Heart right ventricle (tissue), 16 donors: ENCODE results near the gene TRIM2. TPM values are rescaled to one million over a fixed set of nuclear protein-coding genes. Genes with fewer than 3 reads are reported as not detected.

Experiments used
- ATAC-seq, 8 donors: fragments of 200-7000 bp; cut with Tn5 transposase; one replicate each; pipeline ENCODE4 v1.9.1; 2020; ENCODE audit warnings: mild to moderate bottlenecking in 8 of 8, moderate library complexity in 8 of 8, moderate number of reproducible peaks in 1 of 8
- DNase-seq, 2 donors: peaks; one replicate each; pipeline ENCODE4 v3.0.0-alpha.2; 2020
- H3K27ac ChIP-seq, 10 donors: fragments of 200-600 bp; sonication (generic) in 2 of 10; one replicate each; pipeline versions ENCODE4 v1.5.0 to v1.8.0; 2020 to 2022; ENCODE audit warnings: mild to moderate bottlenecking in 3 of 10
- H3K27me3 ChIP-seq, 7 donors: fragments of 200-600 bp; one replicate each; pipeline ENCODE4 v1.8.0; 2021 to 2022; ENCODE audit warnings: mild to moderate bottlenecking in 2 of 7
- H3K36me3 ChIP-seq, 9 donors: fragments of 200-600 bp; sonication (generic) in 1 of 9; one replicate each; pipeline versions ENCODE4 v1.5.0 to v1.8.0; 2020 to 2022; ENCODE audit warnings: mild to moderate bottlenecking in 2 of 9
- H3K4me1 ChIP-seq, 9 donors: fragments of 200-600 bp; sonication (generic) in 1 of 9; one replicate each; pipeline versions ENCODE4 v1.5.0 to v1.8.0; 2020 to 2022; ENCODE audit warnings: mild to moderate bottlenecking in 4 of 9
- H3K4me3 ChIP-seq, 10 donors: fragments of 200-600 bp; sonication (generic) in 2 of 10; one replicate each; pipeline versions ENCODE4 v1.5.0 to v1.8.0; 2020 to 2022; ENCODE audit warnings: mild to moderate bottlenecking in 7 of 10, moderate library complexity in 2 of 10
- H3K9me3 ChIP-seq, 11 donors: fragments of 200-600 bp in 10 of 11; sonication (generic) in 2 of 11; one replicate each; pipeline versions ENCODE4 v1.5.0 to v1.8.0; 2013 to 2022; ENCODE audit warnings: mild to moderate bottlenecking in 2 of 11, control low read depth in 1 of 11, moderate library complexity in 1 of 11
- WGBS, 2 donors: extraction: QIAGEN DNeasy Blood & Tissue Kit; methylation state at CpG; one replicate each; pipeline ENCODE4 v1.1.7; 2013; ENCODE audit warnings: inconsistent platforms in 1 of 2; 5-methylcytosine and 5-hydroxymethylcytosine counted together
- intact Hi-C, 10 donors: fragments of 100-400 bp; cut with DNase I; formaldehyde crosslinking; loops; one replicate each; pipeline versions ENCODE4 v1.11.1 to v1.14.2; 2022
- polyA plus RNA-seq, 2 donors: library from polyadenylated mRNA; stranded (reverse); fragments of 200-250 nt; gene quantifications; one replicate each; pipeline ENCODE4 v1.2.3, GENCODE V29; 2013
- total RNA-seq, 10 donors: library from RNA; stranded (reverse); fragmentation: NEBNext Ultra II Directional in 3 of 10; extraction: Animal tissue kit (Norgen Biotek cat#: 25700) in 3 of 10; gene quantifications; one replicate each; pipeline versions ENCODE4 v1.2.1 to v1.2.4, GENCODE V29; 2021 to 2023
- TF ChIP-seq, protein P1 (sequence below), 9 donors: fragments of 200-600 bp; sonication (generic) in 2 of 9; IDR thresholded peaks; one replicate each; pipeline versions ENCODE4 v1.5.0 to v1.8.0; 2021 to 2022; ENCODE audit warnings: antibody characterized with exemption in 9 of 9, mild to moderate bottlenecking in 5 of 9, moderate library complexity in 1 of 9
- donor health status: Arrhythmogenic right ventricular cardiomyopathy.
- donor health status: ischemic (EF 13 %, LVEDD 7.1; RV severe dilation, severe dysfunction).
- donor health status: healthy with polysubstance abuse.
- donor health status: DM: no; HTN: yes; CAD: no.
- donor health status: DM: no; HTN: no; CAD: no.
- donor health status: ischemic (EF 25% LVEDD 6.9; RV normal size, moderate dysfunction).
- donor health status: ischemic (EF 25% LVEDD 5.7; RV mildly dilated, moderate dysfunction).
- donor health status: healthy.
- donor health status: DM: yes; HTN: yes; CAD: no.
- donor health status: Ischemic cardiomyopathy.
- donor health status: ischemic (EF 35%, LVEDD 5.7; RV mildly dilated, moderate dysfunction).
- donor health status: nonischemic (EF 11% LVEDD 7.7; RV severe dilation, severe dysfunction).
- donor health status: DM: yes; HTN: yes; CAD: no.
- donor health status: PGD.
- donor health status: ischemic (EF 29% LVEDD 5.4; RV normal size, mild dysfunction).
- donor health status: nonischemic (EF 23%, LVEDD 6.1; RV moderate dilation, normal function).

Gene TRIM2
- total and polyA plus RNA-seq, 12 donors = 2.8 to 33.2 (median 20.5) TPM

DNA sequence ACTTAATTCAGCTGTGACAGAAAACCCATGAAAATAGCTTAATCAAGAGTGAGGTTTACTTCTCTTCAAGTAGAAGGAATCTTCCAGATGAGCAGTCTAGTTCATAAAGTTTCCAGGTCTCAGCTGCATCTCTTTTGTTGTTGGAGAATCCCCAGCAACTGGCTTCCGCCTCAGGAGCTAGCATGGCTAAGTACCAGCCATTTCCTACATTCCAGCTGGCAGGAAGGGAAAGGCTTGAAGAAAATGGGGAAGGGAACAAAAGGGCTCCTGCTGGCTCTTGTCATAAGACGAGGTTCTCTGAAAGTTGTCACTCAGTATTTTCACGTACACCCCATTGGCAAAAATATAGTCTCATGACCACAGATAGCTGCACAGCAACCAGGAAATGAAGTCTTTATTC, 27.3 kb upstream of the TRIM2 start:
- Histone ChIP-seq H3K4me1 (no peaks in the 10 kb centered on the region), H3K27me3 (peaks cover 0 to 7% (median 0%) of the 10 kb centered on the region in 7 donors), H3K27ac (no peak overlapping the region), H3K4me3 (no peak overlapping the region), H3K36me3 (no peaks in the 10 kb centered on the region), H3K9me3 (no peaks in the 10 kb centered on the region)
- DNase-seq (no peak), ATAC-seq (no peak)
- TF ChIP-seq, protein P1, sequence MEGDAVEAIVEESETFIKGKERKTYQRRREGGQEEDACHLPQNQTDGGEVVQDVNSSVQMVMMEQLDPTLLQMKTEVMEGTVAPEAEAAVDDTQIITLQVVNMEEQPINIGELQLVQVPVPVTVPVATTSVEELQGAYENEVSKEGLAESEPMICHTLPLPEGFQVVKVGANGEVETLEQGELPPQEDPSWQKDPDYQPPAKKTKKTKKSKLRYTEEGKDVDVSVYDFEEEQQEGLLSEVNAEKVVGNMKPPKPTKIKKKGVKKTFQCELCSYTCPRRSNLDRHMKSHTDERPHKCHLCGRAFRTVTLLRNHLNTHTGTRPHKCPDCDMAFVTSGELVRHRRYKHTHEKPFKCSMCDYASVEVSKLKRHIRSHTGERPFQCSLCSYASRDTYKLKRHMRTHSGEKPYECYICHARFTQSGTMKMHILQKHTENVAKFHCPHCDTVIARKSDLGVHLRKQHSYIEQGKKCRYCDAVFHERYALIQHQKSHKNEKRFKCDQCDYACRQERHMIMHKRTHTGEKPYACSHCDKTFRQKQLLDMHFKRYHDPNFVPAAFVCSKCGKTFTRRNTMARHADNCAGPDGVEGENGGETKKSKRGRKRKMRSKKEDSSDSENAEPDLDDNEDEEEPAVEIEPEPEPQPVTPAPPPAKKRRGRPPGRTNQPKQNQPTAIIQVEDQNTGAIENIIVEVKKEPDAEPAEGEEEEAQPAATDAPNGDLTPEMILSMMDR (IDR thresholded peaks at IDR 0.05) = no peak
- intact Hi-C loops = no loop called here
- WGBS, 2 donors = 69 to 91% methylated on average over 3 of the region's 3 CpGs

DNA sequence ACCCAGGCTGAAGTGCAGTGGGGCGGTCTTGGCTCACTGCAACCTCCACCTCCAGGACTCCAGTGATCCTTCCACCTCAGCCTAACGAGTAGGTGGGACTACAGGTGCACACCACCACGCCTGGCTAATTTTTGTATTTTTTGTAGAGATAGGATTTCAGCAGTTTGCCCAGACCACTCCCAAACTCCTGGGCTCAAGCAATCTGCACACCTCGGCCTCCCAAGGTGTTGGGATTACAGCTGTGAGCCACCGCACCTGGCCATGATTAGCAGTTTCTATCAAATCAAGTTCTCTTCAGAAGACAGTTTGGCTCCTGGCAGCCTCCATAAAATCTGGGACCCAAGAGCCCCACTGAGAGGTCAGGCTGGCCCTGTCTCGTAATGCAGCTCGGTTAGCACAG, 26.4 kb upstream of the TRIM2 start:
- TF ChIP-seq, protein P1 (IDR thresholded peaks at IDR 0.05) = no peak
- Histone ChIP-seq H3K4me1 (no peaks in the 10 kb centered on the region), H3K9me3 (no peaks in the 10 kb centered on the region), H3K27me3 (peaks cover 0 to 2% (median 0%) of the 10 kb centered on the region in 7 donors), H3K4me3 (no peak overlapping the region), H3K36me3 (no peaks in the 10 kb centered on the region), H3K27ac (no peak overlapping the region)
- ATAC-seq = no peak
- WGBS, 2 donors = 93 to 97% methylated on average over 7 of the region's 7 CpGs
- no peak for DNase-seq
- intact Hi-C loops = no loop called here

DNA sequence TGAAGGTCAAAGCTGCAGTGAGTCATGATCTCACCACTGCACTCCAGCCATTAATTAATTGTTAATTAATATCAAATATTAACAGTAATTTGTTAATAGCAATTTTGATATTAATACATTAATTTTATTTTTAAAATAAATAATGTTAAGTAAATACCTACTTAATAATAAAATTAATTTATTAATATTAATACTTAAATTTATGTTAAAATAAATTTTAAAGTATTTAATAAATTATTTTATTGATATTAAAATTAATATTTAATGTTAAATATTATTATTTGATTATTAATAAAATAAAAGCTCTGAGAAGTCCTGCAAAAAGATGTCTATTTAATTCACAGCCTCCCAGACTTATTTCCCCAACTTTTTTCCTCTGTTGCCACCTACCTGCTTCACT, 25.1 kb upstream of the TRIM2 start:
- ATAC-seq (no peak), DNase-seq (no peak)
- H3K4me1 ChIP-seq = no peaks in the 10 kb centered on the region
- intact Hi-C loops = no loop called here
- H3K27ac ChIP-seq = no peak overlapping the region
- no peak overlapping the region for H3K4me3 ChIP-seq
- no peaks in the 10 kb centered on the region for H3K9me3 ChIP-seq
- no peaks in the 10 kb centered on the region for H3K27me3 ChIP-seq
- H3K36me3 ChIP-seq = no peaks in the 10 kb centered on the region
- TF ChIP-seq, protein P1 (IDR thresholded peaks at IDR 0.05) = no peak

DNA sequence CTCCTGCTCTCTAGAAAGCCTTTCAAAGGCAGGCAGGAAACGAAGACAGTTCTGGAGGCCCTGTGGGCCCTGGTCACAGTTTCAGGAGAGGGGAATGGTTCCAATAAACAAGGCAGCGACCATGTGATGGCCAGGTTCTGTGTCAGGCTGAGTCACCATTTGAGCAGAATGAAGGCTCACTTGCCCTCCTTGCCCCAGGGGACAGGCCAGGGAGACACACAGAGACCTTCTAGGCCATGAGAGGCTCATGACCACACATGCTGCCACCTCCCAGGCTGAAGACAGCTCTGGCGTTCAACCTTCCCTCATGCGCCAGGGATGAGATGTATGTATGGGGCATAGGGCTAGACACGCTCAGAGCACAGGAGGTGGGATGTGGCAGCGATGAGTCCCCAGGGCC, 22.9 kb upstream of the TRIM2 start:
- DNase-seq = no peak
- Histone ChIP-seq H3K27me3 (no peaks in the 10 kb centered on the region), H3K27ac (no peak overlapping the region), H3K9me3 (no peaks in the 10 kb centered on the region), H3K4me1 (no peaks in the 10 kb centered on the region), H3K36me3 (no peaks in the 10 kb centered on the region), H3K4me3 (no peak overlapping the region)
- TF ChIP-seq, protein P1 (IDR thresholded peaks at IDR 0.05) = no peak
- 92 to 93% methylated on average over 6 of the region's 6 CpGs for WGBS, 2 donors
- intact Hi-C loops = no loop called here
- no peak for ATAC-seq

DNA sequence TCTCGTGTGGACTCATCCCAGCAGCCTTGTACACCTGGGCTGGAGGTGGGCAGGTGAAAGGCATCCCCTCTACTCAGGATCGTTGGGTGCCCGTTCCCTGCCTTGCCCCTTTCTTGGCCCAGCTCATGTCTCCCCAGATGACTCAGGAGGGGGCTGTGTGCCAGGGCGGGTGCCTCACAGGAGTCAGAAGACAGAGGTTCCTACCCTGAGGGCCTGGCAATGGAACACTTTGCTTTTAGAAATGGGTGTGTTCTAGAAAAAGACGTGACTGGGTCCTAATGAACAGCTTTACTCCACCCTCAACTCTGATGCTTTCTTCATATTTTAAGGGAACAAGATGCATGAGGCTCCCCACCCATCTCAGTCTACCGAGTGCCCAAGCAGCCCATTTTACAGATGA, 22.5 kb upstream of the TRIM2 start:
- Histone ChIP-seq H3K9me3 (no peaks in the 10 kb centered on the region), H3K27me3 (no peaks in the 10 kb centered on the region), H3K4me3 (no peak overlapping the region), H3K27ac (no peak overlapping the region), H3K36me3 (no peaks in the 10 kb centered on the region), H3K4me1 (no peaks in the 10 kb centered on the region)
- DNase-seq (no peak), ATAC-seq (no peak)
- WGBS, 2 donors = 91 to 93% methylated on average over 6 of the region's 6 CpGs
- TF ChIP-seq, protein P1 (IDR thresholded peaks at IDR 0.05) = no peak
- intact Hi-C loops = no loop called here
